HepG2 (cell line): ENCODE results near the gene R3HDM4. TPM values are rescaled to one million over a fixed set of nuclear protein-coding genes. Genes with fewer than 3 reads are reported as not detected.
A peak's percentile ranks its signal among the peaks of the same experiment; 100 is the strongest.

Experiments
- ATAC-seq: fragments of 200-7000 bp; cut with Tn5 transposase; 3 replicates; pipeline ENCODE4 v1.9.1; 2020; ENCODE audit warnings: mild to moderate bottlenecking, moderate library complexity
- BruUV-seq: library from RNA; stranded (reverse); fragments of 400-500 nt; replicated peaks from 2 replicates; lab custom pipeline; 2021; lab: Mats Ljungman, UMichigan
- CTCF ChIA-PET: fragments of 300-600 bp; formaldehyde crosslinking; extraction: SDS; loops from one replicate; lab custom pipeline; 2021; ENCODE audit warnings: low total read pairs, inconsistent platforms, low intra/inter-chr PET ratio; lab: Yijun Ruan, JAX
- POLR2A ChIA-PET: fragments of 350-600 bp; sonication (Branson Sonifier 250); formaldehyde crosslinking; loops from one replicate; lab custom pipeline; 2020; ENCODE audit warnings: antibody characterized with exemption, inconsistent platforms; lab: Yijun Ruan, JAX
- DNase-seq: peaks from one replicate; pipeline ENCODE4 v3.0.0-alpha.2; 2015; ENCODE audit warnings: low spot score
- FAIRE-seq: peaks from 3 replicates; lab custom pipeline; 2011; peaks lifted over from hg19 to GRCh38; lab: Jason Lieb, UNC
- H2AFZ ChIP-seq: one replicate; pipeline ENCODE4 v1.6.1; 2011; ENCODE audit warnings: low read length, inconsistent platforms
- H3K27ac ChIP-seq: fragments of 300-600 bp; 3 replicates; pipeline ENCODE4 v1.8.0; 2011; ENCODE audit warnings: mixed run types, mild to moderate bottlenecking, mixed read lengths, low read length, inconsistent platforms; ENCODE audit not compliant: insufficient read depth; ENCODE audit errors: extremely low read length
- H3K27me3 ChIP-seq, 2 experiments: fragments of 200-600 bp in 1 of 2; 2 replicates in 1 of 2; 3 replicates in 1 of 2; pipeline versions ENCODE4 v1.6.0 to v1.8.0; 2011; ENCODE audit warnings: low read length in 2 of 2, mild to moderate bottlenecking in 2 of 2, moderate library complexity in 2 of 2, inconsistent platforms in 1 of 2; ENCODE audit not compliant: insufficient read depth in 2 of 2, control insufficient read depth in 1 of 2
- H3K36me3 ChIP-seq, 2 experiments: fragments of 200-600 bp in 1 of 2; replicated peaks in 1 of 2; 2 replicates in 1 of 2; 3 replicates in 1 of 2; pipeline versions ENCODE4 v1.5.1 to v1.8.0; 2011; ENCODE audit warnings: low read length in 2 of 2, inconsistent platforms in 1 of 2; ENCODE audit not compliant: insufficient read depth in 2 of 2, control insufficient read depth in 1 of 2
- H3K4me1 ChIP-seq: 2 replicates; pipeline ENCODE4 v1.5.1; 2012; ENCODE audit warnings: low read length, inconsistent platforms; ENCODE audit not compliant: insufficient read depth
- H3K4me2 ChIP-seq: 2 replicates; pipeline ENCODE4 v1.6.0; 2011; ENCODE audit warnings: low read depth, low read length, inconsistent platforms
- H3K4me3 ChIP-seq, 3 experiments: fragments of 200-600 bp in 1 of 3; sonication (generic), shearing (Covaris generic) in 1 of 3; replicated peaks in 1 of 3; 2 replicates each; pipeline ENCODE4 v1.5.1; 2011 to 2016; ENCODE audit warnings: low read length in 3 of 3, inconsistent platforms in 2 of 3, low read depth in 2 of 3, mild to moderate bottlenecking in 2 of 3, control low read depth in 1 of 3, mixed read lengths in 1 of 3; ENCODE audit not compliant: insufficient read depth in 1 of 3
- H3K79me2 ChIP-seq: one replicate; pipeline ENCODE4 v1.6.1; 2011; ENCODE audit warnings: low read length, inconsistent platforms; ENCODE audit not compliant: insufficient read depth
- H3K9ac ChIP-seq: 2 replicates; pipeline ENCODE4 v1.6.0; 2011; ENCODE audit warnings: mild to moderate bottlenecking, low read depth, low read length, inconsistent platforms; ENCODE audit not compliant: insufficient read depth
- H3K9me3 ChIP-seq: 2 replicates; pipeline ENCODE4 v1.5.1; 2012; ENCODE audit warnings: mild to moderate bottlenecking, low read length
- H4K20me1 ChIP-seq: 2 replicates; pipeline ENCODE4 v1.6.0; 2011; ENCODE audit warnings: inconsistent platforms, mild to moderate bottlenecking, low read length, moderate library complexity; ENCODE audit not compliant: insufficient read depth
- AKAP8 ChIP-seq: sonication (generic); formaldehyde crosslinking; IDR thresholded peaks from 2 replicates; pipeline ENCODE4 v1.5.1; 2020; ENCODE audit warnings: mild to moderate bottlenecking, missing genetic modification reagents
- KLF12 ChIP-seq: sonication (generic); formaldehyde crosslinking; IDR thresholded peaks from 2 replicates; pipeline ENCODE4 v1.4.0; 2020; ENCODE audit warnings: missing genetic modification reagents, borderline replicate concordance
- PHF5A ChIP-seq: IDR thresholded peaks from one replicate; pipeline ENCODE4 v1.6.1; 2018; ENCODE audit warnings: low read depth, missing genetic modification reagents; ENCODE audit not compliant: unreplicated experiment
- POLR2G ChIP-seq: fragments of 200-400 bp; formaldehyde crosslinking; IDR thresholded peaks from 2 replicates; pipeline ENCODE4 v1.6.1; 2018; ENCODE audit warnings: mild to moderate bottlenecking, low read depth, low read length, moderate library complexity
- TFAP4 ChIP-seq: sonication (generic); IDR thresholded peaks from 2 replicates; pipeline ENCODE4 v1.6.1; 2016; ENCODE audit warnings: low read depth, borderline replicate concordance
- ZNF121 ChIP-seq: sonication (generic); formaldehyde crosslinking; IDR thresholded peaks from 2 replicates; pipeline ENCODE4 v1.5.0; 2020; ENCODE audit warnings: mild to moderate bottlenecking, missing genetic modification reagents
- ZNF30 ChIP-seq: sonication (generic); formaldehyde crosslinking; IDR thresholded peaks from 2 replicates; pipeline ENCODE4 v1.5.0; 2020; ENCODE audit warnings: mild to moderate bottlenecking, missing genetic modification reagents
- ZNF460 ChIP-seq: sonication (generic); formaldehyde crosslinking; IDR thresholded peaks from 2 replicates; pipeline ENCODE4 v1.5.1; 2020; ENCODE audit warnings: missing genetic modification reagents, mild to moderate bottlenecking, borderline replicate concordance
- ZNF703 ChIP-seq: sonication (generic); formaldehyde crosslinking; IDR thresholded peaks from 2 replicates; pipeline ENCODE4 v1.5.1; 2020; ENCODE audit warnings: missing genetic modification reagents, mild to moderate bottlenecking, moderate library complexity, borderline replicate concordance
- WGBS: methylation state at CpG from one replicate; pipeline ENCODE4 v1.1.6; 2017; ENCODE audit warnings: low lambda C conversion rate; 5-methylcytosine and 5-hydroxymethylcytosine counted together
- in situ Hi-C: cut with HindIII; loops from 2 replicates; pipeline ENCODE4 v1.10.0; 2017; ENCODE audit warnings: low pct_unique_long_range_greater_than_20kb; ENCODE audit not compliant: extremely low pct_ligation_motif_present
- intact Hi-C: fragments of 100-400 bp; cut with micrococcal nuclease; formaldehyde crosslinking; loops from one replicate; pipeline ENCODE4 v1.10.0; 2022; ENCODE audit not compliant: unreplicated experiment
- polyA plus RNA-seq, 8 experiments: library from polyadenylated mRNA; depleted of rRNA in 3 of 8; stranded (reverse) in 7 of 8; unstranded in 1 of 8; fragments of >200 nt; fragmentation: Illumina TruSeq in 4 of 8; extraction: Trizol in 4 of 8; gene quantifications; 2 replicates each; pipeline versions ENCODE4 v1.2.1 to v1.2.3, GENCODE V29; 2011 to 2016; ENCODE audit warnings: low read depth in 4 of 8, missing spikeins in 1 of 8, mixed read lengths in 1 of 8; ENCODE audit not compliant: insufficient read depth in 1 of 8
- total RNA-seq, 5 experiments: library from RNA; depleted of rRNA; stranded (reverse); fragments of >200 nt; fragmentation: Illumina TruSeq; extraction: Trizol; gene quantifications; 2 replicates each; pipeline ENCODE4 v1.2.3, GENCODE V29; 2016; ENCODE audit warnings: low read depth in 1 of 5

The R3HDM4 gene
- total and polyA plus RNA-seq, 2 of the 13 experiments (the other 11 are each of a cell fraction or from before 2014, with no cell fraction given) = 26.2 to 26.9 TPM

DNA sequence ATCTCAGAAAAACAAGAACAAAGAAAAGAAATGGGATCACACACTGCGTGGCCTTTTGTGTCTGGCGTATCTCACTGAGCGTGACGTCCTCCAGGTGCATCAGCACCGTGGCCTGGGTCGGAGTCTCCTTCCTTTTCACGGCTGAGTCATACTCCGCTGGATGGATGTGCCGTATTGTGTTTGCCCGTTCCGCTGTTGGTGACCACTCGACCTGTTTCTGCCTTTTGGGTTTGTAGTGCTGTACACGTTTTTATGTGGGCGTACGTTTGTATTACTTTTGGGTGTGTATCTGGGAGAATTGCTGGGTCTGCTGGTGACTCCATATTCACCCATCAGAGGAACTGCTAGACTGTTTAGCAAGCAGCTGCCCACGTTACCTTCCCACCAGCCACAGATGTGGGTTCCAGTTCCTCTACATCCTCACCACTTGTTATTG lies 24.3 kb upstream of the R3HDM4 start (continued):
- TF ChIP-seq KLF12 (CRISPR knock-in tag) (no peak), PHF5A (CRISPR knock-in tag) (no peak)

- Histone ChIP-seq H2AFZ (no peak overlapping the region), H3K27me3 (no peaks in the 10 kb centered on the region), H3K36me3 (peaks cover 20 to 64% of the 10 kb centered on the region in 2 experiments; a peak in 4 of 5 replicates), H4K20me1 (peaks cover 56% of the 10 kb centered on the region; the same call in 1 of the 2 replicates), H3K4me3 (no peak overlapping the region), H3K9me3 (no peaks in the 10 kb centered on the region), H3K79me2 (peaks cover 82% of the 10 kb centered on the region), H3K4me2 (no peak overlapping the region), H3K9ac (no peak overlapping the region), H3K27ac (no peak overlapping the region), H3K4me1 (peaks cover 83% of the 10 kb centered on the region)
- WGBS = 99% methylated on average over 10 of the region's 10 CpGs
- TF ChIP-seq TFAP4 (no peak), ZNF460 (CRISPR knock-in tag) (peak; percentile 30; the same call in 1 of the 2 replicates), POLR2G (peak; percentile 2; the same call in 1 of the 2 replicates), AKAP8 (peak; percentile 69; the same call in 1 of the 2 replicates), ZNF30 (no peak), ZNF703 (CRISPR knock-in tag) (no peak), ZNF121 (CRISPR knock-in tag) (peak; percentile 71; the same call in 1 of the 2 replicates)
- ATAC-seq (no peak), DNase-seq (no peak), FAIRE-seq (no peak)
- ChIA-PET CTCF (no interaction called here), POLR2A (interaction anchor here (0.7 to 2.5 kb wide), 5 partner anchors 9 to 48 kb away, joined by 4 to 28 read pairs (median 6); partner anchors contain the start of gene WDR18)
- no TSS peak for BruUV-seq
- in situ Hi-C loops = no loop called here
- intact Hi-C loops = no loop called here
Observed at GRCh38 chr19:936175-936546, 23.1 kb upstream of the R3HDM4 start.
